GM12875 (cell line): Measurements from ENCODE around the gene TTC34.

Source experiments
- H3K4me3 ChIP-seq: one replicate; pipeline ENCODE4 v1.5.1; 2011; ENCODE audit warnings: low read depth, low read length, control low read depth
- CTCF ChIP-seq: IDR thresholded peaks from 2 replicates; pipeline ENCODE4 v1.5.1; 2011; ENCODE audit warnings: low read depth, mild to moderate bottlenecking, control low read depth, inconsistent platforms, low read length, moderate library complexity, borderline replicate concordance; ENCODE audit not compliant: insufficient read depth

Gene TTC34

DNA sequence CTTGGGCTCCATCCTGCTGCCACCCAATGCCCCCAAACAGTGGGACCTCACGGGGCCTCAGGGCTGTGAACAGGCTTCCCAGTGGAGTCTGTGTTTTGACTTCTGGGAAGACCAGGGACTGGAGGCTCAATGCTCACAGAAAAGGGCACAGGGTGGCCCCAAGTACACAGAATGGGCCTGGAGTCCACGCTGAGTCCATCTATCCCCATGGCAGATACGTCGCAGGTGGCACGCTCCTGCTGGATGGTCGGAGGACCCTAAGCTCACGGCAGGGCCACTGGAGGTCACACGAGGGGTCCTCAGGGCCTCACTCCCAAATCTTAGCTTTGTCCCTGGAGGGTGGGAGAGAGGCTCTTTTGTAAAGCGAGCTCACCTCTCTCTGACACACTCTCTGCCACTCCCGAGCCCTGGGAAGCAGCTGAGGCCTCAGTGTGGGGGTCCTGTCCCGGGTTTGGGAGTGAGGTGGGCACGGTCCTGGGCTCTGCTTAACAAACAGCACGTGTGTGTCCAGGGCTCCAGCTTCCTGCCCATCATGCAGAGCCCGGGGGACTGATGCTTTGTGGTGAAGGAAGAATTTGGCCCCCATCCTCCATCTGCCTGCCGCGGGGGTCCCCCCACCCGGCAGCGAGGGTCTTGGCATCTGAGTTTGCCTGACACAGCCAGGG is 27.2 kb upstream of the TTC34 start:
- no peak overlapping the region for H3K4me3 ChIP-seq
- TF ChIP-seq CTCF = no peak

- no peak overlapping the region for H3K4me3 ChIP-seq
- TF ChIP-seq CTCF = no peak
These were observed 25.3 kb upstream of the TTC34 start for GRCh38 chr1:2826736-2827292.

GRCh38 chr1:2826316-2826715 is 24.8 kb upstream of the TTC34 start:
- no peak for TF ChIP-seq CTCF
- no peak overlapping the region for H3K4me3 ChIP-seq

GRCh38 chr1:2825487-2826189 is 24.1 kb upstream of the TTC34 start:
- no peak overlapping the region for H3K4me3 ChIP-seq
- TF ChIP-seq CTCF = no peak

DNA sequence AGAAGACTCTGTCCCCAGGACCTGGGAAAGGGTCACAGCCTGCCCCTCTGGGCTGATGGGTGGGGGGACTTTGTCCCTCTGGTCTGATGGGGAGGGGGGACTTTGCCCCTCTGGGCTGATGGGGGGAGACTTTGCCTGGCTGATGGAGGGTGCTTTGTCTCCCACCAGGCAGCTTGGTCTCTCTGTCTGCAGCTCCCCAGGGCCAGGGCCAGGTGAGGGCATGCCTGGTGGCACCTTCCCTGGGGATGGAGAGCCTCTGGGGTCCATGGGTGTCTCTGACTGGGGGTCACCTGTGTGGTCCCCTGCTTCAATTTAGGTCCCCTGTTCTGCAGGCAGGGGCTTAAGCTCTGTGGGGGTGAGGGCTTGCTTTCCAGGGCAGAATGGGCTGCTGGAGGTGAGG is 23.5 kb upstream of the TTC34 start:
- no peak for TF ChIP-seq CTCF
- H3K4me3 ChIP-seq = no peak overlapping the region

DNA sequence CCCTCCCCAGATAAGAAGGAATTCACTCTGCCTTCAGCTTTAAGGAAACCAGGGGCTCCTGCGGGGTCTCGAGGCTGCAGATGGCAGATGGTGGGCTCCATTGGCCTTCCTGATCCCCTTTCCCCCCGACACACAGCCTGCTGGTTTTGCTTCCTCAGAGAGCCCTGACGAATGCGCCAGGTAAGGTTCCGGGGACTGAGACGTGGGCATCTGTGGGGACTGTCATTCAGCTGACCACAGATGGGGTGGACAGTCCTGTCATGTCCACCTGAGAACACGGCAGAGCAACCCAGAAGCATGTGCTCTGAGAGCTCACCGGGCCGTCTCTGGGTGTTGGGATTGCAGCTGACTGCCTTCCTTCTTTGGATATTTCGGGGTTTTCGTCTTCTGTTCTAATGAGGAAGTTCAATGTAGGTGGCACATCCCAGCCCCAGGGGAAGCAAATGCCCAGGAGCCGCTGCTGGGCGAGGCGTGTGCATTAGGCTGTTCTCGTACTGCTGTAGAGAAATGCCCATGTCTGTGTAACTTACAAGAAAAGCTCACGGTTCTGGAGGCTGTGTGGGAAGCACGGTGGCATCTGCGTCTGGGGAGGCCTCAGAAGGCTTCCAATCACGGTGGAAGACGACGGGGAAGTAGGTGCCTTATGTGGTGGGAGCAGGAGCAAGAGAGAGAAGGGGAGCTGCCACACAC is 22.6 kb upstream of the TTC34 start:
- no peak for TF ChIP-seq CTCF

DNA sequence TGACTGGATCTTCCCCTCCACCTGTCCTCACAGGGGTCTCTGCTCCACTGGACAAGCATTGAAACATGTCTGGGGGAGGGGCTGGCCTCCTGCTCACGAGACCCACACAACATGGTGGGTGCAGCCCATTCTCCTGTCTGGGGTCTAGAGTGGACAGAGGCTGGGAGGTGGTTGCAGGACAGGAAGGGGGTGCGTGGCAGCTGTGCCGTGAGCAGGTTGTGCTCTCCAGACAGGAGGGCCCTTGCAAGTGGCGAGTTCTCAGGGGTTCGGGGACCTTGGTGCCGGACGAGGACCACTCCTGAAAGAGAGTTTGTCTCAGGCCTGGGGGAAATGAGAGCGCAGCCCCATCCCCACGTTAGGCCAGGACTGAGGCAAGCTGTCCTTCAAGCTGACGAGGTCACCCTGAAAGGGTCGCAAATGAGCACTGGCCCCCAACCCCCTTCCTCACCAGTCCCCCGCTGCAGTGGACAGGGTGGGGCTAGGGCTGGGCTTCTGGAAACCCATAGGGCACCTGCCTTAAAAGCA is 21.2 kb upstream of the TTC34 start:
- H3K4me3 ChIP-seq = no peak overlapping the region
- TF ChIP-seq CTCF = no peak

More for the DNA sequence above, 22.6 kb upstream of the TTC34 start:
- H3K4me3 ChIP-seq = no peak overlapping the region
